Activated CD4-positive, alpha-beta T cell treated with anti-CD3 and anti-CD28 coated beads, Interleukin-10, Interleukin-2, amounts not matched to agents 100 ng/mL and 50 ng/mL, durations not matched to agents 16 hours and 8 hours (primary cell): Measurements from ENCODE around the gene GALNT8.
"Not testable (repeated sequence)": the region's sequence is repeated elsewhere in the genome, so short reads cannot be mapped to it uniquely, and the experiment has no call there.

Experiments used
- DNase-seq: peaks from one replicate; pipeline ENCODE4 v3.0.0-alpha.2; 2020

Gene GALNT8, protein sequence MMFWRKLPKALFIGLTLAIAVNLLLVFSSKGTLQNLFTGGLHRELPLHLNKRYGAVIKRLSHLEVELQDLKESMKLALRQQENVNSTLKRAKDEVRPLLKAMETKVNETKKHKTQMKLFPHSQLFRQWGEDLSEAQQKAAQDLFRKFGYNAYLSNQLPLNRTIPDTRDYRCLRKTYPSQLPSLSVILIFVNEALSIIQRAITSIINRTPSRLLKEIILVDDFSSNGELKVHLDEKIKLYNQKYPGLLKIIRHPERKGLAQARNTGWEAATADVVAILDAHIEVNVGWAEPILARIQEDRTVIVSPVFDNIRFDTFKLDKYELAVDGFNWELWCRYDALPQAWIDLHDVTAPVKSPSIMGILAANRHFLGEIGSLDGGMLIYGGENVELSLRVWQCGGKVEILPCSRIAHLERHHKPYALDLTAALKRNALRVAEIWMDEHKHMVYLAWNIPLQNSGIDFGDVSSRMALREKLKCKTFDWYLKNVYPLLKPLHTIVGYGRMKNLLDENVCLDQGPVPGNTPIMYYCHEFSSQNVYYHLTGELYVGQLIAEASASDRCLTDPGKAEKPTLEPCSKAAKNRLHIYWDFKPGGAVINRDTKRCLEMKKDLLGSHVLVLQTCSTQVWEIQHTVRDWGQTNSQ

GRCh38 chr12:4719821-4720636 lies at the start of gene GALNT8:
TSS of gene GALNT8 (plus strand) at chr12:4720400. CDS start at chr12:4720678, 278 bp downstream.
- DNase-seq: no peak

- no peak for DNase-seq
Measured at GRCh38 chr12:4679711-4680110, 40.5 kb upstream of the GALNT8 start.

- no peak for DNase-seq
Measured at GRCh38 chr12:4681732-4682131, 38.5 kb upstream of the GALNT8 start.

- DNase-seq: no peak
Measured at GRCh38 chr12:4685317-4685716, 34.9 kb upstream of the GALNT8 start.

GRCh38 chr12:4690760-4691159 lies 29.4 kb upstream of the GALNT8 start:
- no peak for DNase-seq

DNA sequence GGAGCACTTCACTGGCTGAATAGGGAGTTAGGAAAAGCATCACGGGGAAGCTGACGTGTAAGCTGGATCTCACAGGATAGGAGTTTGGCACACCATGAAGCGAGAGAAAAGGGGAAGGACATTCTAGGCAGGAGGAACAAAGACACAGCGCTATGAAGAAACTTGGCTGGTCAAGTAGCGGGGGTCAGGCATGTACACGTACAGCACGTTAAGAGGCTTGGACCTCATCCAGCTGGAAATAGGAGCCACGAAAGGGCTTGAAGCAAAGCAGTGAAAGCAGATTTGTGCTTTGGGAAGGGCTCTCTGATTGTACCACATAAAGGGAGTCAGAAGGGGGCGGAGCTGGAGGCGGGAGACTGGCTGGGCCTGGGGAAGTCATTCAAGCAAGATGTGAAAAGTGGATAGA lies 19.6 kb upstream of the GALNT8 start:
- no peak for DNase-seq

- DNase-seq: no peak
Measured at GRCh38 chr12:4701395-4702190, 18.6 kb upstream of the GALNT8 start.

GRCh38 chr12:4703676-4704075 lies 16.5 kb upstream of the GALNT8 start:
- DNase-seq: no peak

- DNase-seq: no peak
Measured at GRCh38 chr12:4705824-4706223, 14.4 kb upstream of the GALNT8 start.

- no peak for DNase-seq
Measured at GRCh38 chr12:4707306-4707705, 12.9 kb upstream of the GALNT8 start.

- DNase-seq: no peak
Measured at GRCh38 chr12:4710113-4710512, 10.1 kb upstream of the GALNT8 start.

- no peak for DNase-seq
Measured at GRCh38 chr12:4714879-4715278, 5.3 kb upstream of the GALNT8 start.

- no peak for DNase-seq
Measured at GRCh38 chr12:4717806-4718205, 2.4 kb upstream of the GALNT8 start.

DNA sequence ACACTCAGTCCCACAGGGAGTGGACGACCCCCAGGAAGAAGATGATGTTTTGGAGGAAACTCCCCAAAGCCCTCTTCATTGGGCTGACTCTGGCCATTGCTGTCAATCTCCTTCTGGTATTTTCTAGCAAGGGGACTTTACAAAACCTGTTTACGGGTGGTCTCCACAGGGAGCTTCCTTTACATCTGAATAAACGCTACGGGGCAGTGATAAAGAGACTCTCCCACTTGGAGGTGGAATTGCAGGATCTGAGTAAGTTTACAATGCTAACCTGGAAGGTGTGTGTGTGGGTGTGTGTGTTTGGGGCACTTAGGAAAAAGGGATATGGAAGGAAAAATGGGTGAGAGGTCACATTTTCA lies 416 bp downstream of the GALNT8 start:
- no peak for DNase-seq

- DNase-seq: not testable (repeated sequence)
Measured at GRCh38 chr12:4721587-4721986, 1.4 kb downstream of the GALNT8 start.

DNA sequence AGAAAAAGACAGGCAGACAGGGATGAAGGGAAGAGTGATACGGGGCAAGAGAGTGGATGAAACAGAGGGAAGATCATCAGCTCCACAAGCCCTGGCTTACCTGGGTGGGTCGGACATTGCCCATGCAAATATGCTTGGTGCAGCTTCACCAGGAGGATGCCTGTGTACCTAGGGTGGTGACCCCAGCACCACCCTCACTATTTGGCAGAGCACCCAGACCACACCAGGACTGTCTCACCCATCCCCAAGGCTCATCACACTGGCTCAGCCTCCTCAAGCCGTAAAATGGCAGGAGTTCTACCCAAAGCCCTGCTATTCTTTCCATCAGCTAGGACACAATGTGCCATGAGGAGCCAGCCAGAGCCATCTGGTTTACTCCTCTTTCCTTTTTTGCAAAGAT lies 3.0 kb downstream of the GALNT8 start:
- no peak for DNase-seq

DNA sequence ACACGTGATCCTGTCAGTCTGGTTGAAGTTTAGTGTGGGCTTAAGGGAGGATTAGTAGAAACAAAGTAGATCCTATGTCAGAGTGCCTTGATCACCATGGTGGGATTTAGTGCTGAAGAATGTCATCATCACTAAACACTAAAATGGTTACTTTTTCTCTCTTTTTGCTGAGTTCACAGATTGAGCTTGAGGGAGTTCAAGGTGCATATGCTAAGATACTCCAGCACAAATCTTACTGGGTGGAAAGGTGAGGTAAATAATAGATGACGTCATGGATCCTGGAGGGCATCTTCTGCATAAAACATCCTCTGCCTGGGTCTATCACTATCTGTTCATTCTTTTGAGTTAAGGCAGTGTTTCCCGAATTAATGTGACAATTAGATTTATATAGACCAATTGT lies 4.9 kb downstream of the GALNT8 start:
- no peak for DNase-seq

GRCh38 chr12:4734625-4735340 lies 14.6 kb downstream of the GALNT8 start:
- no peak for DNase-seq

DNA sequence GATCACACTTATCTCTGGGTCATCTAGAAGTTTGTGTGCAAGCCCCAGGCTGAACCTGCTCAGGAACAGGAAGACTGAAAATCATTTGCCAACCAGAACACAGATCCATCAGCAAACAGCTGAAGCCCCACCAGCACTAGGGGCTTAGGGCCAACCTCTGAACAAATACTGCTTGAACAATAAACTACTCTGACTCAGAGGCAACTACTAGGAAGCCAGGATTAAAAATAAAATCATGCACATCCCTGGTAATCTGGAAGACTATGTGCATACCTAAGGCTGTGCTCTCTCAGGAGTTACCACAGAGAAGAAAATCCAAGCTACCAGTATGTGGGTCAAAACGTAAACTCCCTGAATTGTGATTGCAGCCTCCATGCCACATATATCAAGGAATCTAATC lies 15.9 kb downstream of the GALNT8 start:
- no peak for DNase-seq

GRCh38 chr12:4738541-4738940 lies 18.3 kb downstream of the GALNT8 start:
- no peak for DNase-seq

GRCh38 chr12:4742416-4742970 lies 22.3 kb downstream of the GALNT8 start:
- DNase-seq: no peak

GRCh38 chr12:4743046-4743445 lies 22.8 kb downstream of the GALNT8 start:
- no peak for DNase-seq
